Stimulated activated CD4-positive, alpha-beta T cell treated with anti-CD3 and anti-CD28 coated beads, Interleukin-15, amount 100 ng/mL, for 48 hours (primary cell): ENCODE data around the gene KIF26A.

Experiments
- DNase-seq, 2 donors: peaks; one replicate each; pipeline ENCODE4 v3.0.0-alpha.2; 2020; ENCODE audit warnings: low read depth in 2 of 2

KIF26A gene

GRCh38 chr14:104101086-104101621 lies 37.2 kb upstream of the KIF26A start:
- DNase-seq = no peak

GRCh38 chr14:104101651-104102281 lies 36.6 kb upstream of the KIF26A start:
- no peak for DNase-seq

- DNase-seq = no peak
Measured at GRCh38 chr14:104102282-104102914, 36.0 kb upstream of the KIF26A start.

GRCh38 chr14:104103061-104103445 lies 35.3 kb upstream of the KIF26A start:
- no peak for DNase-seq

GRCh38 chr14:104103446-104104075 lies 34.8 kb upstream of the KIF26A start:
- no peak for DNase-seq

- DNase-seq = no peak
Measured at GRCh38 chr14:104104076-104104901, 34.1 kb upstream of the KIF26A start.

GRCh38 chr14:104105071-104105821 lies 33.1 kb upstream of the KIF26A start:
- DNase-seq = no peak

- no peak for DNase-seq
Measured at GRCh38 chr14:104105822-104106470, 32.4 kb upstream of the KIF26A start.

GRCh38 chr14:104106471-104106991 lies 31.9 kb upstream of the KIF26A start:
- DNase-seq = no peak

- no peak for DNase-seq
Measured at GRCh38 chr14:104107101-104107581, 31.2 kb upstream of the KIF26A start.

GRCh38 chr14:104107611-104108569 lies 30.5 kb upstream of the KIF26A start:
- DNase-seq = no peak

GRCh38 chr14:104108570-104109541 lies 29.5 kb upstream of the KIF26A start:
- no peak for DNase-seq

GRCh38 chr14:104109731-104110361 lies 28.5 kb upstream of the KIF26A start:
- DNase-seq = no peak

- DNase-seq = no peak
Measured at GRCh38 chr14:104110491-104111209, 27.7 kb upstream of the KIF26A start.

GRCh38 chr14:104111301-104112112 lies 26.9 kb upstream of the KIF26A start:
- no peak for DNase-seq

GRCh38 chr14:104112113-104112505 lies 26.3 kb upstream of the KIF26A start:
- DNase-seq = no peak
